Endodermal cell (in vitro differentiated cells): ENCODE data around the gene TLE6. TPM values are rescaled to one million over a fixed set of nuclear protein-coding genes. Genes with fewer than 3 reads are reported as not detected.

ENCODE experiments used
- DNase-seq: peaks from one replicate; pipeline ENCODE4 v3.0.0-alpha.2; 2017
- H3K27ac ChIP-seq: 2 replicates; pipeline ENCODE4 v1.5.1; 2013; ENCODE audit warnings: mild to moderate bottlenecking, low read depth, low read length, moderate library complexity
- H3K27me3 ChIP-seq: 2 replicates; pipeline ENCODE4 v1.6.1; 2013; ENCODE audit warnings: mild to moderate bottlenecking, low read length, moderate library complexity; ENCODE audit not compliant: insufficient read depth, control insufficient read depth, poor library complexity, severe bottlenecking
- H3K36me3 ChIP-seq: 2 replicates; pipeline ENCODE4 v1.7.0; 2013; ENCODE audit warnings: mild to moderate bottlenecking, low read length, moderate library complexity; ENCODE audit not compliant: control insufficient read depth, insufficient read depth
- H3K4me1 ChIP-seq: one replicate; pipeline ENCODE4 v1.7.0; 2013; ENCODE audit warnings: low read length; ENCODE audit not compliant: control insufficient read depth, insufficient read depth
- H3K4me3 ChIP-seq: 2 replicates; pipeline ENCODE4 v1.5.1; 2013; ENCODE audit warnings: mild to moderate bottlenecking, low read length, moderate library complexity
- H3K9ac ChIP-seq: 2 replicates; pipeline ENCODE4 v1.6.1; 2013; ENCODE audit warnings: mild to moderate bottlenecking, low read length, moderate library complexity; ENCODE audit not compliant: poor library complexity, severe bottlenecking; ENCODE audit errors: extremely low read depth
- H3K9me3 ChIP-seq: 2 replicates; pipeline ENCODE4 v1.6.1; 2013; ENCODE audit warnings: mild to moderate bottlenecking, low read length, moderate library complexity; ENCODE audit not compliant: control insufficient read depth
- H3K27ac Mint-ChIP-seq: 2 replicates; pipeline ENCODE4 v1.8.0; 2020; ENCODE audit warnings: mixed read lengths
- H3K27me3 Mint-ChIP-seq: 2 replicates; pipeline ENCODE4 v1.8.0; 2021; ENCODE audit warnings: mild to moderate bottlenecking, mixed read lengths; ENCODE audit not compliant: insufficient read depth
- H3K36me3 Mint-ChIP-seq: 2 replicates; pipeline ENCODE4 v1.8.0; 2020; ENCODE audit warnings: low read depth, mixed read lengths
- H3K4me1 Mint-ChIP-seq: 2 replicates; pipeline ENCODE4 v1.8.0; 2020; ENCODE audit warnings: mixed read lengths
- H3K4me3 Mint-ChIP-seq: 2 replicates; pipeline ENCODE4 v1.8.0; 2020; ENCODE audit warnings: mild to moderate bottlenecking, moderate library complexity, mixed read lengths
- H3K9me3 Mint-ChIP-seq: 2 replicates; pipeline ENCODE4 v1.8.0; 2020; ENCODE audit warnings: mild to moderate bottlenecking, mixed read lengths
- CTCF ChIP-seq: fragments of 200-600 bp; sonication (generic); conservative IDR thresholded peaks from 2 replicates; pipeline ENCODE4 v1.5.0; 2021; ENCODE audit warnings: antibody characterized with exemption, mild to moderate bottlenecking
- WGBS, 2 experiments: methylation state at CpG; one replicate each; pipeline versions ENCODE4 v1.1.5 to v1.1.7; 2013; ENCODE audit warnings: missing lambda C conversion rate in 2 of 2, mixed read lengths in 1 of 2; ENCODE audit not compliant: insufficient coverage in 1 of 2, insufficient read length in 1 of 2; 5-methylcytosine and 5-hydroxymethylcytosine counted together
- total RNA-seq, 2 donors: library from RNA; stranded (reverse); fragmentation: NEBNext Ultra II Directional in 1 of 2; extraction: Animal tissue kit (Norgen Biotek cat#: 25700) in 1 of 2; gene quantifications; 2 replicates in 1 of 2; 3 replicates in 1 of 2; pipeline ENCODE4 v1.2.1, GENCODE V29; 2021

TLE6 gene
- total RNA-seq, 2 donors from 2014 or later = 13.7 to 17.3 TPM

GRCh38 chr19:3003046-3003445 is 25.7 kb downstream of the TLE6 start:
- no peak for DNase-seq
- no peak overlapping the region for H3K27ac ChIP-seq
- no peak overlapping the region for H3K4me3 ChIP-seq
- H3K9ac ChIP-seq = no peak overlapping the region
- peaks cover 58% of the 10 kb centered on the region for H3K36me3 Mint-ChIP-seq
- no peaks in the 10 kb centered on the region for H3K9me3 ChIP-seq
- H3K9me3 Mint-ChIP-seq = peaks cover 7% of the 10 kb centered on the region
- H3K27me3 Mint-ChIP-seq = no peaks in the 10 kb centered on the region
- no peak overlapping the region for H3K4me3 Mint-ChIP-seq
- H3K27me3 ChIP-seq = no peaks in the 10 kb centered on the region
- H3K4me1 Mint-ChIP-seq = no peaks in the 10 kb centered on the region
- 80 to 86% methylated on average over 1 to 6 of the region's 7 CpGs for WGBS, 2 experiments
- TF ChIP-seq CTCF = no peak
- peaks cover 36% of the 10 kb centered on the region for H3K36me3 ChIP-seq
- no peak overlapping the region for H3K27ac Mint-ChIP-seq
- H3K4me1 ChIP-seq = no peaks in the 10 kb centered on the region

- H3K27ac ChIP-seq = no peak overlapping the region
- H3K4me1 Mint-ChIP-seq = no peaks in the 10 kb centered on the region
- no peaks in the 10 kb centered on the region for H3K4me1 ChIP-seq
- 89 to 90% methylated on average over 2 to 4 of the region's 4 CpGs for WGBS, 2 experiments
- TF ChIP-seq CTCF = no peak
- no peak overlapping the region for H3K4me3 ChIP-seq
- no peaks in the 10 kb centered on the region for H3K9me3 ChIP-seq
- peaks cover 3% of the 10 kb centered on the region for H3K9me3 Mint-ChIP-seq
- H3K4me3 Mint-ChIP-seq = no peak overlapping the region
- peaks cover 26% of the 10 kb centered on the region for H3K36me3 ChIP-seq
- no peaks in the 10 kb centered on the region for H3K27me3 Mint-ChIP-seq
- H3K27ac Mint-ChIP-seq = no peak overlapping the region
- no peaks in the 10 kb centered on the region for H3K27me3 ChIP-seq
- DNase-seq = no peak
- H3K9ac ChIP-seq = no peak overlapping the region
- H3K36me3 Mint-ChIP-seq = peaks cover 55% of the 10 kb centered on the region
Observed at GRCh38 chr19:3004522-3004921, 27.2 kb downstream of the TLE6 start.

GRCh38 chr19:3005345-3005744 is 28.0 kb downstream of the TLE6 start:
- peaks cover 3% of the 10 kb centered on the region for H3K9me3 Mint-ChIP-seq
- H3K27me3 Mint-ChIP-seq = no peaks in the 10 kb centered on the region
- no peak overlapping the region for H3K27ac Mint-ChIP-seq
- no peaks in the 10 kb centered on the region for H3K9me3 ChIP-seq
- no peak overlapping the region for H3K9ac ChIP-seq
- no peak for DNase-seq
- no peak overlapping the region for H3K27ac ChIP-seq
- no peaks in the 10 kb centered on the region for H3K27me3 ChIP-seq
- H3K4me3 ChIP-seq = no peak overlapping the region
- WGBS, 2 experiments = 87 to 96% methylated on average over 12 to 18 of the region's 18 CpGs
- no peak overlapping the region for H3K4me3 Mint-ChIP-seq
- no peak for TF ChIP-seq CTCF
- no peaks in the 10 kb centered on the region for H3K4me1 ChIP-seq
- peaks cover 30% of the 10 kb centered on the region for H3K36me3 ChIP-seq
- H3K36me3 Mint-ChIP-seq = peaks cover 56% of the 10 kb centered on the region
- H3K4me1 Mint-ChIP-seq = no peaks in the 10 kb centered on the region
